ENCODE results near the gene RPTOR. TPM values are rescaled to one million over a fixed set of nuclear protein-coding genes. Genes with fewer than 3 reads are reported as not detected.

RPTOR gene
- total and polyA plus RNA-seq, 2 experiments from 2014 or later, result 6.6 to 16.1 TPM

GRCh38 chr17:80618304-80618703 is 73.7 kb downstream of the RPTOR start:
- Histone ChIP-seq H3K27me3 (replicated peaks; ENCODE audit: insufficient read depth) (no peaks in the 10 kb centered on the region), H3K4me2 (ENCODE audit: unreplicated experiment) (no peak overlapping the region), H3K79me2 (ENCODE audit: insufficient read depth) (peaks cover 6% of the 10 kb centered on the region), H3K36me3 (ENCODE audit: low read depth) (no peaks in the 10 kb centered on the region), H3K27ac (no peak overlapping the region), H2AFZ (no peak overlapping the region), H3K4me3 (no peak overlapping the region), H4K20me1 (ENCODE audit: insufficient read depth) (no peaks in the 10 kb centered on the region), H3K4me1 (ENCODE audit: insufficient read depth) (no peaks in the 10 kb centered on the region), H3K9me2 (ENCODE audit: insufficient read depth) (no peaks in the 10 kb centered on the region), H3K9ac (no peak overlapping the region), H3K9me3 (ENCODE audit: low read depth) (no peaks in the 10 kb centered on the region), H3F3A (ENCODE audit: insufficient read depth) (no peaks in the 10 kb centered on the region)
- in situ Hi-C loops (cut with MboI), result no loop called here
- 93 to 94% methylated on average over 9 of the region's 9 CpGs for WGBS, 2 experiments (ENCODE audit: low coverage in 1 of 2, low lambda C conversion rate in 2 of 2, missing lambda C conversion rate in 2 of 2)
- TF ChIP-seq EZH2phosphoT487 (IDR thresholded peaks at IDR 0.05; ENCODE audit: insufficient read depth, low read depth) (no peak), EZH2 (IDR thresholded peaks at IDR 0.05; ENCODE audit: insufficient read depth, poor library complexity, severe bottlenecking) (no peak)
- no peak for DNase-seq

GRCh38 chr17:80619535-80620235 is 75.0 kb downstream of the RPTOR start:
- Histone ChIP-seq H2AFZ (no peak overlapping the region), H3K36me3 (ENCODE audit: low read depth) (no peaks in the 10 kb centered on the region), H3F3A (ENCODE audit: insufficient read depth) (no peaks in the 10 kb centered on the region), H3K4me1 (ENCODE audit: insufficient read depth) (no peaks in the 10 kb centered on the region), H3K4me3 (no peak overlapping the region), H3K4me2 (ENCODE audit: unreplicated experiment) (no peak overlapping the region), H3K9me2 (ENCODE audit: insufficient read depth) (no peaks in the 10 kb centered on the region), H3K27ac (no peak overlapping the region), H3K9me3 (ENCODE audit: low read depth) (no peaks in the 10 kb centered on the region), H3K27me3 (replicated peaks; ENCODE audit: insufficient read depth) (no peaks in the 10 kb centered on the region), H3K9ac (no peak overlapping the region), H3K79me2 (ENCODE audit: insufficient read depth) (peaks cover 19% of the 10 kb centered on the region), H4K20me1 (ENCODE audit: insufficient read depth) (no peaks in the 10 kb centered on the region)
- DNase-seq, result peak; percentile 15
- in situ Hi-C loops (cut with MboI), result no loop called here
- 86 to 96% methylated on average over 9 of the region's 9 CpGs for WGBS, 2 experiments (ENCODE audit: low coverage in 1 of 2, low lambda C conversion rate in 2 of 2, missing lambda C conversion rate in 2 of 2)
- TF ChIP-seq EZH2 (IDR thresholded peaks at IDR 0.05; ENCODE audit: insufficient read depth, poor library complexity, severe bottlenecking), result no peak
- no peak for TF ChIP-seq EZH2phosphoT487 (IDR thresholded peaks at IDR 0.05; ENCODE audit: insufficient read depth, low read depth)

GRCh38 chr17:80621335-80621996 is 76.8 kb downstream of the RPTOR start:
- peaks cover 36% of the 10 kb centered on the region for H3K79me2 ChIP-seq (ENCODE audit: insufficient read depth)

GRCh38 chr17:80621997-80622357 is 77.3 kb downstream of the RPTOR start:
- H3K36me3 ChIP-seq (ENCODE audit: low read depth), result peaks cover 7% of the 10 kb centered on the region; the same call in 1 of the 2 replicates
- no peak overlapping the region for H3K27ac ChIP-seq
- no peaks in the 10 kb centered on the region for H3K9me2 ChIP-seq (ENCODE audit: insufficient read depth)
- DNase-seq, result no peak
- WGBS, 2 experiments (ENCODE audit: low coverage in 1 of 2, low lambda C conversion rate in 2 of 2, missing lambda C conversion rate in 2 of 2), result 92 to 98% methylated on average over 3 of the region's 3 CpGs
- H3K27me3 ChIP-seq (replicated peaks; ENCODE audit: insufficient read depth), result no peaks in the 10 kb centered on the region
- no peak for TF ChIP-seq EZH2phosphoT487 (IDR thresholded peaks at IDR 0.05; ENCODE audit: insufficient read depth, low read depth)
- TF ChIP-seq EZH2 (IDR thresholded peaks at IDR 0.05; ENCODE audit: insufficient read depth, poor library complexity, severe bottlenecking), result no peak
- no peaks in the 10 kb centered on the region for H3K9me3 ChIP-seq (ENCODE audit: low read depth)
- no peak overlapping the region for H2AFZ ChIP-seq
- no peaks in the 10 kb centered on the region for H4K20me1 ChIP-seq (ENCODE audit: insufficient read depth)
- H3K4me2 ChIP-seq (ENCODE audit: unreplicated experiment), result no peak overlapping the region
- H3K4me1 ChIP-seq (ENCODE audit: insufficient read depth), result no peaks in the 10 kb centered on the region
- no peak overlapping the region for H3K9ac ChIP-seq
- no peaks in the 10 kb centered on the region for H3F3A ChIP-seq (ENCODE audit: insufficient read depth)
- H3K4me3 ChIP-seq, result no peak overlapping the region
- H3K79me2 ChIP-seq (ENCODE audit: insufficient read depth), result peaks cover 39% of the 10 kb centered on the region
- in situ Hi-C loops (cut with MboI), result no loop called here

More at GRCh38 chr17:80621335-80621996, 76.8 kb downstream of the RPTOR start:
- no peaks in the 10 kb centered on the region for H3K9me2 ChIP-seq (ENCODE audit: insufficient read depth)
- no peaks in the 10 kb centered on the region for H3F3A ChIP-seq (ENCODE audit: insufficient read depth)
- H3K4me1 ChIP-seq (ENCODE audit: insufficient read depth), result no peaks in the 10 kb centered on the region
- DNase-seq, result no peak
- no peak for TF ChIP-seq EZH2 (IDR thresholded peaks at IDR 0.05; ENCODE audit: insufficient read depth, poor library complexity, severe bottlenecking)
- no peak overlapping the region for H3K9ac ChIP-seq
- WGBS, 2 experiments (ENCODE audit: low coverage in 1 of 2, low lambda C conversion rate in 2 of 2, missing lambda C conversion rate in 2 of 2), result 93 to 94% methylated on average over 25 of the region's 25 CpGs
- H3K27me3 ChIP-seq (replicated peaks; ENCODE audit: insufficient read depth), result no peaks in the 10 kb centered on the region
- in situ Hi-C loops (cut with MboI), result no loop called here
- H3K4me2 ChIP-seq (ENCODE audit: unreplicated experiment), result no peak overlapping the region
- H4K20me1 ChIP-seq (ENCODE audit: insufficient read depth), result no peaks in the 10 kb centered on the region
- no peak overlapping the region for H3K4me3 ChIP-seq
- H2AFZ ChIP-seq, result no peak overlapping the region
- H3K27ac ChIP-seq, result no peak overlapping the region
- no peaks in the 10 kb centered on the region for H3K9me3 ChIP-seq (ENCODE audit: low read depth)
- peaks cover 5% of the 10 kb centered on the region; the same call in 1 of the 2 replicates for H3K36me3 ChIP-seq (ENCODE audit: low read depth)
